ENCODE results near the gene MCCC1.

DNA sequence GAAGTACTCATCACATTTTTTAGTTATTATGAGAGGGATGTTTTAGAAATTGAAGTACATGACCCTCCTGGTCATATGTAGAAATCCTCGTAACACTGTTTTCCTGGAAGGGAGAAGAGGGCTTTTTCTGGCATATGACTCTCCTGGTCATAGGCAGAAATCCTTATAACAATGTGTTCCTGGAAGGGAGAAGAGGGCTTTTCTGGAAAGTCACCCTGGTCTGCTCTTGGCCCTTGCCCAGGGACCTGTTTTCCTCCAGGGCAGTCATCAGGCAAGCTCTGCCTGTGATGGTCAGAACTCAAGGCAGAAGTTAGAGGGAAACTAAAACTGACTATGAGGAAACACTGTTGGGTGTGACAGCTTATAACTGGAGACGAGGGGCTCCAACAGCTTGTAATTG, 35.5 kb upstream of the MCCC1 start:
- TF ChIP-seq RAD21 (IDR thresholded peaks at IDR 0.05; ENCODE audit: low read depth) (no peak), POLR2A (IDR thresholded peaks at IDR 0.05; ENCODE audit: borderline replicate concordance, extremely low read depth, insufficient read depth, insufficient read length) (no peak), SP1 (IDR thresholded peaks at IDR 0.05; ENCODE audit: low read depth) (no peak)
- TF ChIP-seq, protein P1, sequence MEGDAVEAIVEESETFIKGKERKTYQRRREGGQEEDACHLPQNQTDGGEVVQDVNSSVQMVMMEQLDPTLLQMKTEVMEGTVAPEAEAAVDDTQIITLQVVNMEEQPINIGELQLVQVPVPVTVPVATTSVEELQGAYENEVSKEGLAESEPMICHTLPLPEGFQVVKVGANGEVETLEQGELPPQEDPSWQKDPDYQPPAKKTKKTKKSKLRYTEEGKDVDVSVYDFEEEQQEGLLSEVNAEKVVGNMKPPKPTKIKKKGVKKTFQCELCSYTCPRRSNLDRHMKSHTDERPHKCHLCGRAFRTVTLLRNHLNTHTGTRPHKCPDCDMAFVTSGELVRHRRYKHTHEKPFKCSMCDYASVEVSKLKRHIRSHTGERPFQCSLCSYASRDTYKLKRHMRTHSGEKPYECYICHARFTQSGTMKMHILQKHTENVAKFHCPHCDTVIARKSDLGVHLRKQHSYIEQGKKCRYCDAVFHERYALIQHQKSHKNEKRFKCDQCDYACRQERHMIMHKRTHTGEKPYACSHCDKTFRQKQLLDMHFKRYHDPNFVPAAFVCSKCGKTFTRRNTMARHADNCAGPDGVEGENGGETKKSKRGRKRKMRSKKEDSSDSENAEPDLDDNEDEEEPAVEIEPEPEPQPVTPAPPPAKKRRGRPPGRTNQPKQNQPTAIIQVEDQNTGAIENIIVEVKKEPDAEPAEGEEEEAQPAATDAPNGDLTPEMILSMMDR (IDR thresholded peaks at IDR 0.05 in 2 of 3, conservative IDR thresholded peaks at IDR 0.05 in 1 of 3; ENCODE audit: borderline replicate concordance in 1 of 3, insufficient read depth in 1 of 3, low read depth in 2 of 3, low read length in 2 of 3): no peak
